Muscle layer of duodenum (tissue), 2 donors: Measurements from ENCODE around the gene ROR1.
"Not testable (repeated sequence)": the region's sequence is repeated elsewhere in the genome, so short reads cannot be mapped to it uniquely, and the experiment has no call there.

Source experiments
- H3K27ac ChIP-seq: one replicate; pipeline ENCODE4 v1.7.0; 2013; ENCODE audit warnings: mild to moderate bottlenecking, low read length
- H3K27me3 ChIP-seq: one replicate; pipeline ENCODE4 v1.7.0; 2013; ENCODE audit warnings: low read depth, mild to moderate bottlenecking, control low read depth, low read length
- H3K36me3 ChIP-seq, 2 donors: one replicate each; pipeline ENCODE4 v1.7.0; 2013; ENCODE audit warnings: low read length in 2 of 2, control low read depth in 1 of 2, mild to moderate bottlenecking in 1 of 2; ENCODE audit not compliant: insufficient read depth in 2 of 2, control insufficient read depth in 1 of 2
- H3K4me1 ChIP-seq, 2 donors: one replicate each; pipeline ENCODE4 v1.7.0; 2013; ENCODE audit warnings: low read length in 2 of 2, mild to moderate bottlenecking in 2 of 2, control low read depth in 1 of 2, moderate library complexity in 1 of 2; ENCODE audit not compliant: insufficient read depth in 2 of 2, control insufficient read depth in 1 of 2
- H3K4me3 ChIP-seq, 2 donors: one replicate each; pipeline ENCODE4 v1.7.0; 2013; ENCODE audit warnings: low read length in 2 of 2, low read depth in 1 of 2, mild to moderate bottlenecking in 1 of 2
- H3K9me3 ChIP-seq, 2 donors: one replicate each; pipeline ENCODE4 v1.7.0; 2013; ENCODE audit warnings: low read length in 2 of 2, control low read depth in 1 of 2, mild to moderate bottlenecking in 1 of 2; ENCODE audit not compliant: control insufficient read depth in 1 of 2
- donor health status: healthy.

ROR1 gene

GRCh38 chr1:64200064-64200463 is 426.2 kb downstream of the ROR1 start:
- Histone ChIP-seq H3K27me3 (no peaks in the 10 kb centered on the region), H3K4me3 (no peak overlapping the region)

GRCh38 chr1:64203420-64203819 is 429.6 kb downstream of the ROR1 start, which contains the start of gene UBE2U:
Gene UBE2U, plus strand, starts transcription at chr1:64203623. Its CDS starts 428 bp downstream, at chr1:64204051.
- H3K4me1 ChIP-seq: no peaks in the 10 kb centered on the region
- H3K36me3 ChIP-seq: no peaks in the 10 kb centered on the region
- no peak within 1 kb of the TSS for H3K27ac ChIP-seq
- H3K4me3 ChIP-seq: no peak within 1 kb of the TSS
- H3K9me3 ChIP-seq: no peaks in the 10 kb centered on the region
- no peaks in the 10 kb centered on the region for H3K27me3 ChIP-seq

More at GRCh38 chr1:64200064-64200463, 426.2 kb downstream of the ROR1 start:
- Histone ChIP-seq H3K27ac (no peak overlapping the region), H3K4me1 (no peaks in the 10 kb centered on the region), H3K36me3 (no peaks in the 10 kb centered on the region), H3K9me3 (no peaks in the 10 kb centered on the region)

DNA sequence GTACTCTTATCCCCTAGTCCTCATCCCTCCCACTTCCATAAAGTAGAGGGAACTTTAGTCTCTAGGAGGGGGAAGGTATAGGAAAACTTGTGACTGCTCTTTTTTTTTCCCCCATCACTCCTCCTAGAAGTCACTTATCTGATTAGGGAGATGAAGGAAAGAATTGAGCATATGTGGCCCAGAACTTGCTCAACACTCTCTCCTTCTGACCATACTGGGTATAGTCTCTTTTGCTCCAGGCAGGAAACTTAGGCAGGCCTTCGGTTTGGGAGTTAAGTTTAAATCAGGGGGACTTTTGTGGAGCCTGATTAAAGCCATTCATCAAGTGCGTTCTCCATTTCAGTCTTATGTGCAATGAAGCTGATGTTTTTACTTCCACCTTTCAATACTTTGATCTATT is 435.4 kb downstream of the ROR1 start:
- Histone ChIP-seq H3K9me3 (no peaks in the 10 kb centered on the region), H3K4me3 (no peak overlapping the region), H3K4me1 (no peaks in the 10 kb centered on the region), H3K27me3 (no peaks in the 10 kb centered on the region), H3K36me3 (no peaks in the 10 kb centered on the region), H3K27ac (no peak overlapping the region)

DNA sequence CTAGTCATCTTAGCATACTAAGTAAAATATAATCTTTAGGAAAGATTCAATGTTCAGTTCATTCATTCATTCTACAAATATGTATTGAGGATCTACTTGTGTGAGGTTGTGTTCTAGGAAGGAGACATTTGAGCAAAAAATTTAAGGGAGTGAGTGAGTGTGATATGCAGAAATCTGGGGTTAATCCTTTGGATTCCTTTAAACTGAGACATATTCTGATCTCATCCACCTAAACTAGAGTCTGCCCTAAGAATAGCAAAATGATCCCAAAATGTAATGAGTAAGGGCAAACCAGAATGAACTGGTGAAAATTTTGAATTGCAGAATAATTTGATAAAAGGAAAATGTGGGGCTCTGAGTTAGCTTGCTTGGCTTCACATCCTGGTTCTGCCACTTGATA is 438.2 kb downstream of the ROR1 start:
- no peak overlapping the region for H3K27ac ChIP-seq
- no peaks in the 10 kb centered on the region for H3K27me3 ChIP-seq
- no peaks in the 10 kb centered on the region for H3K36me3 ChIP-seq
- no peak overlapping the region for H3K4me3 ChIP-seq
- H3K4me1 ChIP-seq: no peaks in the 10 kb centered on the region
- H3K9me3 ChIP-seq: no peaks in the 10 kb centered on the region

GRCh38 chr1:64215576-64215975 is 441.8 kb downstream of the ROR1 start:
- no peaks in the 10 kb centered on the region for H3K36me3 ChIP-seq

GRCh38 chr1:64220241-64220640 is 446.4 kb downstream of the ROR1 start:
- Histone ChIP-seq H3K36me3 (no peaks in the 10 kb centered on the region), H3K9me3 (no peaks in the 10 kb centered on the region), H3K4me3 (no peak overlapping the region), H3K27me3 (no peaks in the 10 kb centered on the region), H3K27ac (no peak overlapping the region), H3K4me1 (no peaks in the 10 kb centered on the region)

More at GRCh38 chr1:64215576-64215975, 441.8 kb downstream of the ROR1 start:
- H3K4me3 ChIP-seq: no peak overlapping the region
- no peaks in the 10 kb centered on the region for H3K4me1 ChIP-seq
- H3K9me3 ChIP-seq: no peaks in the 10 kb centered on the region
- no peaks in the 10 kb centered on the region for H3K27me3 ChIP-seq
- no peak overlapping the region for H3K27ac ChIP-seq

- Histone ChIP-seq H3K27ac (no peak overlapping the region), H3K9me3 (no peaks in the 10 kb centered on the region), H3K36me3 (no peaks in the 10 kb centered on the region), H3K4me3 (no peak overlapping the region), H3K4me1 (no peaks in the 10 kb centered on the region), H3K27me3 (no peaks in the 10 kb centered on the region)
Measured at GRCh38 chr1:64223329-64224151, 449.7 kb downstream of the ROR1 start.

DNA sequence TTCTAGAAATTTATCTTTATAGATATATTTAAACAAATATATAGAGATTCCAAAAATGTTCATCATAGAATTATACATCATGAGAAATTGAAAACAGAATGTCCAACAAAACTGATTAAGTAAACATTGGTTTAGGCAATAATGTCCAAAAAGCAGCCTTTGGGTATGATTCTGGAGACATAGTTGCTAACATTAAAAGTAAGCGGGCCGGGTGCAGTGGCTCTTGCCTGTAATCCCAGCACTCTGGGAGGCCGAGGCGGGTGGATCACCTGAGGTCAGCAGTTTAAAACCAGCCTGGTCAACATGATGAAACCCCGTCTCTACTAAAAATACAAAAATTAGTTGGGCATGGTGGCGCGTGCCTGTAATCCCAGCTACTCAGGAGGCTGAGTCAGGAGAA is 450.4 kb downstream of the ROR1 start:
- not testable (repeated sequence) for H3K4me1 ChIP-seq, H3K36me3 ChIP-seq, H3K4me3 ChIP-seq, H3K27me3 ChIP-seq, H3K27ac ChIP-seq, H3K9me3 ChIP-seq

DNA sequence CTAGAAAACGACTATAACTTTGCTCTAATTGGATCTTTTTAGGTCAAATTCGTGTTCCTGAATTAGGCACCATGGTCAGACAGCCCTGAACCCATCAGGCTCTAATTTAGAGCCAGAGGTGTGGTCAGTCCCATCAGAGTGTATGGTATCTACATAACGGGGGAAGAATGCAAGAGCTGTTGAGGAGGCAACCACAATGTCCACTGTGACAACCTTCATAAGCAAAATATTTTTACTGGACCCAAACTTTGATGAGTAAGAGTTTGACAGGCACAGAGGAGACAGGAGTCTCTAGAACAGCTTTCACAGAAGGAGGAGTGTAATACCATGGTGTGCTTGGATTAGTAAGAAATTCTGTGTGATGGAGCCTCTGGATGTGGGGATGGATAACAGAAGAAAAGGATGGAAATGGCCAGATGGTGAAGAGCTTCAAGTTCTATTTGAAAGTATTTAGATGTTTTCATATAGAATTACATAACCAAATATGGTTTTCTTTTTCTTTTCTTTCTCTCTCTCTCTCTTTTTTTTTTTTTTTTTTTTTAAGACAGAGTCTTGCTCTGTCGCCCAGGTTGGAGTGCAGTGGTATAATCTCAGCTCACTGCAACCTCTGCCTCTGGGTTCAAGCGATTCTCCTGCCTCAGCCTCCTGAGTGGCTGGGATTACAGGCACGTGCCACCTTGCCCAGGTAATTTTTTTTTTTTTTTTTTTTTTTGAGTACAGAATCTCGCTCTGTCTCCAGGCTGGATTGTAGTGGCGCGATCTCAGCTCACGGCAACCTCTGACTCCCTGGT is 454.5 kb downstream of the ROR1 start:
- peaks cover 0 to 7% of the 10 kb centered on the region in 2 donors for H3K4me1 ChIP-seq
- no peaks in the 10 kb centered on the region for H3K9me3 ChIP-seq
- no peak overlapping the region for H3K27ac ChIP-seq
- H3K36me3 ChIP-seq: no peaks in the 10 kb centered on the region
- no peak overlapping the region for H3K4me3 ChIP-seq
- no peaks in the 10 kb centered on the region for H3K27me3 ChIP-seq

DNA sequence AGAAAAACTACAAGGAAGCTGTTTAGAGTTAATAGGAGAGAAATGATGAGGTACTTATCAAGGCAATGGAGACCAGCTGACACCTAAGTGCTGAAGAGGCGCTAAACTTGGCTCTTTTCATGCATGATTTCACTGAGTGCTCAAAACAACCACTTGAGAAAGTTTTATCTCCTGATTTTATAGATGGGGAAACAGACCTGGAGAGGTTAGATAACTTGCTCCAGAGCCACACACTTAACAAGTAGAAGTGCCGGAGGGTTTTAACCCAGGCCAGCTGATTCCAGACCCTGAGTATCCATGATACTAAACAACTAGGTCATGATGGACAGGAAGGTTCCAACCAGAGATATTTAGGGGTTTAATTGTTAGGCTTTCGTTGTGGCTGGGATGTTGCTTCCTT is 455.5 kb downstream of the ROR1 start:
- H3K4me3 ChIP-seq: no peak overlapping the region
- no peak overlapping the region for H3K27ac ChIP-seq
- no peaks in the 10 kb centered on the region for H3K9me3 ChIP-seq
- peaks cover 0 to 7% of the 10 kb centered on the region in 2 donors for H3K4me1 ChIP-seq
- H3K36me3 ChIP-seq: no peaks in the 10 kb centered on the region
- H3K27me3 ChIP-seq: no peaks in the 10 kb centered on the region
